ENCODE measurements around the gene MED20.
A peak's percentile ranks its signal among the peaks of the same experiment; 100 is the strongest.

DNA sequence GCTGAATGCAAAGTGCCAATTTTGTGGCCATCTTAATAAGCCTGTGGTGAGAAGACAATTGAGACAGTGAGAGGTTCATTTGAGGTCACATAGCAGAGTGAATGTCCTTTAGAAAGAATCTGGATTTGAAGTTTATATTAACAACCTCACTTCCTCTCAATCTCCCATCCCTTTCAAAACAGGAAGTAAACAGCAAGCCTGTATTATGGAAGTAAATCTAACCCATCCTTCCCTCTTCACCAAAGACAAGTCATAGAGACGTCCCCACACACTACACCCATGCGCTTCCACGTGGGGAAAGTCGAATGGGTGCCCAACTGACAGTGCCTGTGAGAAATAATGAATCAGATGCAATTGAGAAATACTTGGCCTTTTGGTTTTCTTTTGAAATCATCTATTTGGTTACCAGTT is 49.5 kb upstream of the MED20 start:
- TF ChIP-seq RAD21 (IDR thresholded peaks at IDR 0.05; ENCODE audit: low read length): no peak
- no peak for TF ChIP-seq CTCF (conservative IDR thresholded peaks at IDR 0.05; ENCODE audit: low read depth, low read length)
- no peak for TF ChIP-seq SMC3 (IDR thresholded peaks at IDR 0.05; ENCODE audit: low read depth, low read length)
- TF ChIP-seq RCOR1 (IDR thresholded peaks at IDR 0.05; ENCODE audit: insufficient replicate concordance, low read length): no peak
- TF ChIP-seq, protein P1, sequence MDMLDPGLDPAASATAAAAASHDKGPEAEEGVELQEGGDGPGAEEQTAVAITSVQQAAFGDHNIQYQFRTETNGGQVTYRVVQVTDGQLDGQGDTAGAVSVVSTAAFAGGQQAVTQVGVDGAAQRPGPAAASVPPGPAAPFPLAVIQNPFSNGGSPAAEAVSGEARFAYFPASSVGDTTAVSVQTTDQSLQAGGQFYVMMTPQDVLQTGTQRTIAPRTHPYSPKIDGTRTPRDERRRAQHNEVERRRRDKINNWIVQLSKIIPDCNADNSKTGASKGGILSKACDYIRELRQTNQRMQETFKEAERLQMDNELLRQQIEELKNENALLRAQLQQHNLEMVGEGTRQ (IDR thresholded peaks at IDR 0.05; ENCODE audit: low read depth, low read length): no peak
- no peak for TF ChIP-seq POLR2A (IDR thresholded peaks at IDR 0.05; ENCODE audit: low read depth, low read length)
- TF ChIP-seq NFE2L2 (IDR thresholded peaks at IDR 0.05; ENCODE audit: low read depth, low read length): no peak
- peak; percentile 68; the same call in 1 of the 2 replicates for TF ChIP-seq CEBPB (IDR thresholded peaks at IDR 0.05; ENCODE audit: low read depth, low read length)
